Skeletal muscle satellite cell (primary cell): ENCODE data around the gene CDHR5.
A peak's percentile ranks its signal among the peaks of the same experiment; 100 is the strongest.
"Not testable (repeated sequence)": the region's sequence is repeated elsewhere in the genome, so short reads cannot be mapped to it uniquely, and the experiment has no call there.

Experiments
- H3K27me3 ChIP-seq: 2 replicates; pipeline ENCODE4 v1.7.0; 2013; ENCODE audit warnings: low read length; ENCODE audit not compliant: control insufficient read depth, insufficient read depth
- H3K36me3 ChIP-seq: 2 replicates; pipeline ENCODE4 v1.7.0; 2013; ENCODE audit warnings: mild to moderate bottlenecking, control low read depth, low read length; ENCODE audit not compliant: insufficient read depth
- H3K4me1 ChIP-seq: 2 replicates; pipeline ENCODE4 v1.7.0; 2013; ENCODE audit warnings: low read length; ENCODE audit not compliant: control insufficient read depth, insufficient read depth
- H3K4me2 ChIP-seq: 2 replicates; pipeline ENCODE4 v1.7.0; 2013; ENCODE audit warnings: mild to moderate bottlenecking, low read length
- H3K4me3 ChIP-seq: 2 replicates; pipeline ENCODE4 v1.7.0; 2013; ENCODE audit warnings: low read length
- H3K9ac ChIP-seq: 2 replicates; pipeline ENCODE4 v1.7.0; 2013; ENCODE audit warnings: mild to moderate bottlenecking, low read depth, low read length, moderate library complexity
- H3K9me3 ChIP-seq: replicated peaks from 2 replicates; pipeline ENCODE4 v1.7.0; 2013; ENCODE audit warnings: mild to moderate bottlenecking, control low read depth, low read length

The CDHR5 gene

GRCh38 chr11:575313-575995, 49.3 kb downstream of the CDHR5 start:
- Histone ChIP-seq H3K4me1 (peaks cover 34% of the 10 kb centered on the region), H3K9ac (peak overlapping the region; percentile 72)

DNA sequence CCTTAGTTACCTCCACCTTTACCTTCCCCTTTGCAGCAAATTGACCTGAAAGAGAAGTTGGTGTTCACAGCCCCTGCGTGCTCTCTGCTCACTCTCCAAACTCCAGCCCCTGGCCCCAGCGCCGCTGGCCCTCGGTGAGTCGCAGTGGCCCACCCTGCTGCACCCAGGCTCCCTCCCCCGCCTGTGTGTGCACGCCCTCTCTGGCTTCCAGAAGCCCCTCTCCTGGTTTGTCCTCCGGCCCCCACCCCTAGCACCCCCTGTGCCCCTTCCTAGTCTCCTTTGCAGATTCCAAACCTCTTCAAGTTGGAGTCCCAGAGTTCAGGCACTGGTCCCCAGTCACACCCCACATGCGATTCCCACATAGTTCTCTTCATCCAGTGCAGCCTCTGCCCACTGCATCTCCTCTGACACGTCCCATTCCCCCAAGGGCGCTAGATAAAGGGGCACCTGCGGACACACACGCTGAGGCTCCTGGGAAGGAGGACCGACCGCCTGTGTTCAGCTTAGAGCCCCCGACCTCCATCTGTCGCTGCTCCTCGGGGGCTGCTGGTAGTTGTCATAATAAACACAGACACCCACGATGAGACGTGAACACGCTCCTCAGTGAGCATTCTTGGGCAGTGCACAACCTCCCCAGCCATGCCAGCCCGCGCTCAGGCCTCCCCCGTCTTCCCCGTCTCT, 50.0 kb downstream of the CDHR5 start:
- Histone ChIP-seq H3K36me3 (no peaks in the 10 kb centered on the region), H3K4me2 (peak overlapping the region; percentile 97), H3K9ac (peak overlapping the region; percentile 72), H3K9me3 (no peaks in the 10 kb centered on the region), H3K4me1 (peaks cover 32% of the 10 kb centered on the region), H3K4me3 (peak overlapping the region; percentile 79), H3K27me3 (no peaks in the 10 kb centered on the region)

More at GRCh38 chr11:575313-575995, 49.3 kb downstream of the CDHR5 start:
- Histone ChIP-seq H3K4me3 (peak overlapping the region; percentile 79), H3K36me3 (no peaks in the 10 kb centered on the region), H3K27me3 (no peaks in the 10 kb centered on the region), H3K9me3 (no peaks in the 10 kb centered on the region), H3K4me2 (peak overlapping the region; percentile 97)

GRCh38 chr11:574031-574570, 50.7 kb downstream of the CDHR5 start:
- H3K4me1 ChIP-seq, result peaks cover 30% of the 10 kb centered on the region
- H3K9me3 ChIP-seq, H3K9ac ChIP-seq, H3K4me3 ChIP-seq, H3K4me2 ChIP-seq, H3K36me3 ChIP-seq, H3K27me3 ChIP-seq: not testable (repeated sequence)

DNA sequence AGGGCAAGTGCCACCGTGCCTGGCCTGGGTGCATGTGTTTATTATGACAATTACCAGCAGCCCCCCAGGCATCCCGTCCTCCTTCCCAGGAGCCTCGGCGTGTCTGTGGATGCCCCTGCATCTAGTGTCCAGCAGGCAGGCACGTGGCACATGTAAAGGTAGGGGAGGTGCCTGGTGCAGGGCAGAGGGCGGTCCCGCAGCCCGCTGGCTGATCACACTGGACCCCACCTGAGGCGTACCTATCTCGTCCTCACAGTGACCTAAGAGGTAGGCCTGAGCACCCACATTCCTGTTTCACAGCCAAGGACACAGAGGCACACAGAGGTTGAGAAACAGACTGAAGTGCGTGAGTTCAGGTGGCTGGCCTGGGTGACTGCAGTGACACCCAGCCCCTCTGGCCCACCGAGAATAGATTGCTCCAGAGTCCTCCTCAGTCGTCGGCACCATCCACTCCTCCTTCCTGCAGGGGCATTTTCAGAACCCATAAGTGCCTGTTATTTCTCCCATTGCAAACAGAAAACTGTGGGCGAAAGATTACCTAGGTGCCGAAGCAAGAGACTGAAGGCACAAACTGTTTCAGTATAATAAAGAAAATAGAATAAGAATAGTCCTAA, 51.5 kb downstream of the CDHR5 start:
- no peaks in the 10 kb centered on the region for H3K9me3 ChIP-seq
- H3K4me1 ChIP-seq, result peaks cover 26% of the 10 kb centered on the region
- H3K4me3 ChIP-seq, result no peak overlapping the region
- no peaks in the 10 kb centered on the region for H3K27me3 ChIP-seq
- no peak overlapping the region for H3K9ac ChIP-seq
- H3K4me2 ChIP-seq, result no peak overlapping the region
- no peaks in the 10 kb centered on the region for H3K36me3 ChIP-seq

GRCh38 chr11:571802-572185, 53.0 kb downstream of the CDHR5 start:
- H3K9ac ChIP-seq, result no peak overlapping the region
- H3K4me1 ChIP-seq, result peaks cover 27% of the 10 kb centered on the region
- no peak overlapping the region for H3K4me3 ChIP-seq
- H3K36me3 ChIP-seq, result peaks cover 4% of the 10 kb centered on the region
- no peak overlapping the region for H3K4me2 ChIP-seq
- H3K9me3 ChIP-seq, result no peaks in the 10 kb centered on the region
- no peaks in the 10 kb centered on the region for H3K27me3 ChIP-seq

GRCh38 chr11:569158-569885, 55.4 kb downstream of the CDHR5 start:
- Histone ChIP-seq H3K4me1 (peaks cover 18% of the 10 kb centered on the region), H3K4me3 (peak overlapping the region; percentile 84), H3K4me2 (peak overlapping the region; percentile 85), H3K9ac (peak overlapping the region; percentile 91), H3K36me3 (peaks cover 8% of the 10 kb centered on the region), H3K27me3 (no peaks in the 10 kb centered on the region), H3K9me3 (no peaks in the 10 kb centered on the region)

GRCh38 chr11:568306-569157, 56.2 kb downstream of the CDHR5 start:
- H3K27me3 ChIP-seq, result no peaks in the 10 kb centered on the region
- H3K36me3 ChIP-seq, result peaks cover 8% of the 10 kb centered on the region
- no peaks in the 10 kb centered on the region for H3K9me3 ChIP-seq
- peaks cover 18% of the 10 kb centered on the region for H3K4me1 ChIP-seq
- H3K4me2 ChIP-seq, result peak overlapping the region; percentile 85
- peak overlapping the region; percentile 91 for H3K9ac ChIP-seq
- H3K4me3 ChIP-seq, result peak overlapping the region; percentile 84

- H3K4me1 ChIP-seq, result peaks cover 18% of the 10 kb centered on the region
- peaks cover 8% of the 10 kb centered on the region for H3K36me3 ChIP-seq
- peak overlapping the region; percentile 85 for H3K4me2 ChIP-seq
- peak overlapping the region; percentile 91 for H3K9ac ChIP-seq
- peak overlapping the region; percentile 84 for H3K4me3 ChIP-seq
- H3K9me3 ChIP-seq, result no peaks in the 10 kb centered on the region
- no peaks in the 10 kb centered on the region for H3K27me3 ChIP-seq
Observed at GRCh38 chr11:567629-568292, 57.0 kb downstream of the CDHR5 start.

- Histone ChIP-seq H3K27me3 (no peaks in the 10 kb centered on the region), H3K9ac (peak overlapping the region; percentile 91), H3K9me3 (no peaks in the 10 kb centered on the region), H3K4me2 (peak overlapping the region; percentile 85), H3K36me3 (peaks cover 8% of the 10 kb centered on the region), H3K4me3 (peak overlapping the region; percentile 84), H3K4me1 (peaks cover 18% of the 10 kb centered on the region)
Observed at GRCh38 chr11:567011-567628, 57.6 kb downstream of the CDHR5 start.
